KMS-11 (cell line): Measurements from ENCODE around the gene MCM3AP.

ENCODE experiments used
- H2AFZ ChIP-seq: fragments of 200-600 bp; sonication (generic); 2 replicates; pipeline ENCODE4 v1.6.1; 2016; ENCODE audit warnings: antibody characterized with exemption, mixed run types, low read depth
- H3K27ac ChIP-seq: fragments of 200-600 bp; sonication (generic); 2 replicates; pipeline ENCODE4 v1.6.1; 2016; ENCODE audit warnings: mild to moderate bottlenecking, mixed run types
- H3K27me3 ChIP-seq: fragments of 200-600 bp; sonication (generic); 2 replicates; pipeline ENCODE4 v1.6.1; 2017; ENCODE audit warnings: mild to moderate bottlenecking, low read depth, mixed run types, moderate library complexity; ENCODE audit not compliant: insufficient read depth
- H3K36me3 ChIP-seq: fragments of 200-600 bp; sonication (generic); 2 replicates; pipeline ENCODE4 v1.6.1; 2017; ENCODE audit warnings: mild to moderate bottlenecking, mixed run types; ENCODE audit not compliant: insufficient read depth
- H3K4me1 ChIP-seq: fragments of 200-600 bp; sonication (generic); 2 replicates; pipeline ENCODE4 v1.6.1; 2016; ENCODE audit warnings: mild to moderate bottlenecking, low read depth, mixed run types; ENCODE audit not compliant: poor library complexity, severe bottlenecking
- H3K4me2 ChIP-seq: fragments of 200-600 bp; sonication (generic); 2 replicates; pipeline ENCODE4 v1.7.0; 2016; ENCODE audit warnings: mild to moderate bottlenecking, mixed run types
- H3K4me3 ChIP-seq: fragments of 200-600 bp; sonication (generic); IDR thresholded peaks from 2 replicates; pipeline ENCODE4 v1.6.1; 2017; ENCODE audit warnings: low read depth, low read length, mixed read lengths; ENCODE audit not compliant: insufficient read depth
- H3K79me2 ChIP-seq: fragments of 200-600 bp; sonication (generic); 2 replicates; pipeline ENCODE4 v1.6.1; 2016; ENCODE audit warnings: low read depth, mixed run types; ENCODE audit not compliant: insufficient read depth
- H3K9ac ChIP-seq: fragments of 200-600 bp; sonication (generic); 2 replicates; pipeline ENCODE4 v1.6.1; 2016; ENCODE audit warnings: mild to moderate bottlenecking, mixed run types
- H4K20me1 ChIP-seq: fragments of 200-600 bp; sonication (generic); 2 replicates; pipeline ENCODE4 v1.6.1; 2016; ENCODE audit warnings: mild to moderate bottlenecking, mixed run types; ENCODE audit not compliant: insufficient read depth
- TF ChIP-seq, protein P1 (sequence below): fragments of 200-600 bp; sonication (generic); conservative IDR thresholded peaks from 2 replicates; pipeline ENCODE4 v1.6.1; 2017; ENCODE audit warnings: low read depth, mild to moderate bottlenecking, antibody characterized with exemption, low read length, moderate library complexity, mixed read lengths

The MCM3AP gene

DNA sequence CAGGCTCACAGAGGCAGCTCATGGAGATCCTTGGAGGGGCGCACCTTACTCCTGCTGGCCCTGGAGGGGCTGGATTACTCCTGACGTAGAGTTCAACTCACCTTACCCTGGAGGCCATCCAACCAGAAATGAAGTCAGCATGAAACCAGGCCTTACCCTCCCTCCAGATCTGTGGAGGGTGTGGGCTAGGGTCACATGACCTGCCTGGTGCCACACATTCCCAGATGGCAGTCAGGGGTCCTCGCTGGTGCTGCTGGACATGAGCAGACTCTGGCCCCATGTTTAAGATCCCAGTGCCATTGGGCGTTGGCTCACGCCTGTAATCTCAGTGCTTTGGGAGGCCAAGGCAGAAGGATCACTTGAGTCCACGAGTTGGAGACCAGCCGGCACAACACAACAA is 33.8 kb upstream of the MCM3AP start:
- H3K9ac ChIP-seq = no peak overlapping the region
- H3K27ac ChIP-seq = no peak overlapping the region
- H4K20me1 ChIP-seq = peaks cover 6% of the 10 kb centered on the region
- H3K4me3 ChIP-seq = no peak overlapping the region
- peaks cover 34% of the 10 kb centered on the region for H3K79me2 ChIP-seq
- no peak overlapping the region for H2AFZ ChIP-seq
- H3K4me2 ChIP-seq = no peak overlapping the region
- TF ChIP-seq, protein P1, sequence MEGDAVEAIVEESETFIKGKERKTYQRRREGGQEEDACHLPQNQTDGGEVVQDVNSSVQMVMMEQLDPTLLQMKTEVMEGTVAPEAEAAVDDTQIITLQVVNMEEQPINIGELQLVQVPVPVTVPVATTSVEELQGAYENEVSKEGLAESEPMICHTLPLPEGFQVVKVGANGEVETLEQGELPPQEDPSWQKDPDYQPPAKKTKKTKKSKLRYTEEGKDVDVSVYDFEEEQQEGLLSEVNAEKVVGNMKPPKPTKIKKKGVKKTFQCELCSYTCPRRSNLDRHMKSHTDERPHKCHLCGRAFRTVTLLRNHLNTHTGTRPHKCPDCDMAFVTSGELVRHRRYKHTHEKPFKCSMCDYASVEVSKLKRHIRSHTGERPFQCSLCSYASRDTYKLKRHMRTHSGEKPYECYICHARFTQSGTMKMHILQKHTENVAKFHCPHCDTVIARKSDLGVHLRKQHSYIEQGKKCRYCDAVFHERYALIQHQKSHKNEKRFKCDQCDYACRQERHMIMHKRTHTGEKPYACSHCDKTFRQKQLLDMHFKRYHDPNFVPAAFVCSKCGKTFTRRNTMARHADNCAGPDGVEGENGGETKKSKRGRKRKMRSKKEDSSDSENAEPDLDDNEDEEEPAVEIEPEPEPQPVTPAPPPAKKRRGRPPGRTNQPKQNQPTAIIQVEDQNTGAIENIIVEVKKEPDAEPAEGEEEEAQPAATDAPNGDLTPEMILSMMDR = no peak
- H3K36me3 ChIP-seq = no peaks in the 10 kb centered on the region
- H3K27me3 ChIP-seq = no peaks in the 10 kb centered on the region
- H3K4me1 ChIP-seq = peaks cover 21% of the 10 kb centered on the region

DNA sequence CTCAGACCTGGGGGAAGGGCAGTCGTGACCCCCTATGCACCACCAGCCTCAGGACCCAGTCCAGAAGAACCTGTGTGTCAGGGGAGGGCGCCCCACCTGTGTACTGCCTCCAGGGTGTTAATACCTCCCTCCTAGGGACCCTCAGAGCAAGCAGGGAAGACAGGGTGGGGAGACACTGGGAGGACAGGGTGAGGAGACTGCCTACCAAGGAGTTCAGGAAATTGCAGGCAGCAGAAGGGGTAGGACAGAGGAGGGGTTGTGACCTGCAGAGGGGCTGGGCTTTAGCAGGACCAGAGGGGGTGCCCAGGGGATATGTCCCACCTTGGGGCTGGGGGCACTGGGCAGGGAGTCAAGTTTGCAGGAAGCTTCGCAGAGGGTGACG is 33.0 kb upstream of the MCM3AP start:
- Histone ChIP-seq H3K79me2 (peaks cover 32% of the 10 kb centered on the region), H4K20me1 (peaks cover 6% of the 10 kb centered on the region), H3K4me2 (no peak overlapping the region), H2AFZ (no peak overlapping the region), H3K27me3 (no peaks in the 10 kb centered on the region), H3K36me3 (no peaks in the 10 kb centered on the region), H3K9ac (no peak overlapping the region), H3K4me3 (no peak overlapping the region), H3K27ac (no peak overlapping the region), H3K4me1 (peaks cover 21% of the 10 kb centered on the region)
- TF ChIP-seq, protein P1 = no peak

- TF ChIP-seq, protein P1 = no peak
- Histone ChIP-seq H3K4me3 (no peak overlapping the region), H3K27me3 (no peaks in the 10 kb centered on the region), H3K79me2 (peaks cover 27% of the 10 kb centered on the region), H3K4me1 (peaks cover 21% of the 10 kb centered on the region), H3K4me2 (no peak overlapping the region), H3K9ac (no peak overlapping the region), H2AFZ (no peak overlapping the region), H3K36me3 (no peaks in the 10 kb centered on the region), H3K27ac (no peak overlapping the region), H4K20me1 (peaks cover 6% of the 10 kb centered on the region)
Observed at GRCh38 chr21:46317710-46318463, 32.5 kb upstream of the MCM3AP start.

DNA sequence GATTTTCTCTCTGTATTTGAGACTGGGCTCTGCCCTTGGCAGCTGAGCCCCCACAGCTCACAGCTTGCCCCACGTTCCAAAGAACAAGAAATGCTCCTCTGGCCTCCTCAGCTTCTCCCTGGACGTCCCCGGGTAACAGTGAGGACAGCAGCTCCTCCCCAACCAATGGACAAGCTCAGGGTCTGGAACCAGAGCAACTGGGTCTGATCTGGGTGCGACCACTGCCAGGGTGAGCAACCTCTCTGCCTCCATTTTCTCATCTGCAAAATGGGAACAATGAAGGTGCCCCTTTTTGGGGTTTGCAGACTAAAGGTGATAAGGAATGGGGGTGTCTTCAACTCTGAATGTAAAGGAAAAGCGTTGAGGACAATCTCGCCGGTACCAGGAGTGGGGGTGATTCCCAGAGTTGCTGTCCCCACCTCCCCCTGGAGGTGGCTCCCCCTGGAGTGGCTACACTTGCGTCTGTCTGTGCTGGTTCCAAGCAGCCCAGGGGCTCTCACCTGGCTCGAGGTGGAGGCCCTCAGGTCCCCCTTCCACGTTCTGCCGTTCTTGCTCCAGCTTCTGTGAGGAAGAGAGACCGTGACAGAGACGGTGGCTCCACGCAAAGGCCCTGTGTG is 31.4 kb upstream of the MCM3AP start:
- Histone ChIP-seq H4K20me1 (no peaks in the 10 kb centered on the region), H3K4me3 (no peak overlapping the region), H3K27me3 (no peaks in the 10 kb centered on the region), H3K4me1 (peaks cover 14% of the 10 kb centered on the region), H3K9ac (no peak overlapping the region), H2AFZ (no peak overlapping the region), H3K36me3 (no peaks in the 10 kb centered on the region), H3K27ac (no peak overlapping the region), H3K79me2 (peaks cover 16% of the 10 kb centered on the region), H3K4me2 (no peak overlapping the region)
- TF ChIP-seq, protein P1 = no peak
